Mesothelial cell of epicardium (in vitro differentiated cells): ENCODE measurements around the gene KRTAP4-9. TPM values are rescaled to one million over a fixed set of nuclear protein-coding genes. Genes with fewer than 3 reads are reported as not detected.
"Not testable (repeated sequence)": the region's sequence is repeated elsewhere in the genome, so short reads cannot be mapped to it uniquely, and the experiment has no call there.

Source experiments
- DNase-seq, 2 experiments: peaks; one replicate each; pipeline ENCODE4 v3.0.0; 2021; ENCODE audit warnings: low spot score in 2 of 2; ENCODE audit not compliant: unreplicated experiment in 2 of 2
- H3K27ac Mint-ChIP-seq: 2 replicates; pipeline ENCODE4 v1.8.0; 2021; ENCODE audit warnings: mixed read lengths
- H3K27me3 Mint-ChIP-seq: 2 replicates; pipeline ENCODE4 v1.8.0; 2021; ENCODE audit warnings: low read depth, mixed read lengths
- H3K36me3 Mint-ChIP-seq: 2 replicates; pipeline ENCODE4 v1.8.0; 2021; ENCODE audit warnings: mixed read lengths
- H3K4me1 Mint-ChIP-seq: 2 replicates; pipeline ENCODE4 v1.8.0; 2021; ENCODE audit warnings: mixed read lengths
- H3K4me3 Mint-ChIP-seq: 2 replicates; pipeline ENCODE4 v1.8.0; 2021; ENCODE audit warnings: mild to moderate bottlenecking, moderate library complexity, mixed read lengths
- H3K9me3 Mint-ChIP-seq: 2 replicates; pipeline ENCODE4 v1.8.0; 2021; ENCODE audit warnings: mixed read lengths
- total RNA-seq: library from RNA; stranded (reverse); gene quantifications from 3 replicates; pipeline ENCODE4 v1.2.1, GENCODE V29; 2021
- TF ChIP-seq, protein P1 (sequence below): fragments of 200-600 bp; sonication (generic); IDR thresholded peaks from one replicate; pipeline ENCODE4 v1.5.0; 2021; ENCODE audit warnings: antibody characterized with exemption; ENCODE audit not compliant: unreplicated experiment

The KRTAP4-9 gene
- total RNA-seq, 1 donor from 2014 or later: not detected

DNA sequence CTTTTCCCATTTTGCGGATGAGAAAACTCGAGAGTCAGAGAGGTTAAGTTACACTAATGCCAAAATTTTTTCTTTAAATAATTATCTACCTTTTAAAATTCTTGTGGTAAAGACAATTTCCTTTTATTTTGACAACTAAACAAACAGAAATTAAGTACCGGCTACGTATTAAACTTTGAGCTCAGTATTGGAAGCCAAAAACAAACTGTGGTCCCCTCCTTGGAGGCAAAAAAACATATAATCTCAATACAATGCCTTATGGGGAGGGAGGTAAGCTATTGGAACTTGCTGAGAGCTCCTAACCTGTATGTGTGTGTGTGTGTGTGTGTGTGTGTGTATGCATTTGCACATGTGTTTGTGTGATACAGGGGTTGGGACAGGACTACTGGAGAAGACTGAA lies 41.7 kb upstream of the KRTAP4-9 start:
- Mint-ChIP-seq H3K9me3 (no peaks in the 10 kb centered on the region), H3K4me1 (peaks cover 28% of the 10 kb centered on the region), H3K27me3 (no peaks in the 10 kb centered on the region), H3K4me3 (no peak overlapping the region), H3K27ac (no peak overlapping the region), H3K36me3 (no peaks in the 10 kb centered on the region)
- TF ChIP-seq, protein P1, sequence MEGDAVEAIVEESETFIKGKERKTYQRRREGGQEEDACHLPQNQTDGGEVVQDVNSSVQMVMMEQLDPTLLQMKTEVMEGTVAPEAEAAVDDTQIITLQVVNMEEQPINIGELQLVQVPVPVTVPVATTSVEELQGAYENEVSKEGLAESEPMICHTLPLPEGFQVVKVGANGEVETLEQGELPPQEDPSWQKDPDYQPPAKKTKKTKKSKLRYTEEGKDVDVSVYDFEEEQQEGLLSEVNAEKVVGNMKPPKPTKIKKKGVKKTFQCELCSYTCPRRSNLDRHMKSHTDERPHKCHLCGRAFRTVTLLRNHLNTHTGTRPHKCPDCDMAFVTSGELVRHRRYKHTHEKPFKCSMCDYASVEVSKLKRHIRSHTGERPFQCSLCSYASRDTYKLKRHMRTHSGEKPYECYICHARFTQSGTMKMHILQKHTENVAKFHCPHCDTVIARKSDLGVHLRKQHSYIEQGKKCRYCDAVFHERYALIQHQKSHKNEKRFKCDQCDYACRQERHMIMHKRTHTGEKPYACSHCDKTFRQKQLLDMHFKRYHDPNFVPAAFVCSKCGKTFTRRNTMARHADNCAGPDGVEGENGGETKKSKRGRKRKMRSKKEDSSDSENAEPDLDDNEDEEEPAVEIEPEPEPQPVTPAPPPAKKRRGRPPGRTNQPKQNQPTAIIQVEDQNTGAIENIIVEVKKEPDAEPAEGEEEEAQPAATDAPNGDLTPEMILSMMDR: no peak
- DNase-seq: no peak

DNA sequence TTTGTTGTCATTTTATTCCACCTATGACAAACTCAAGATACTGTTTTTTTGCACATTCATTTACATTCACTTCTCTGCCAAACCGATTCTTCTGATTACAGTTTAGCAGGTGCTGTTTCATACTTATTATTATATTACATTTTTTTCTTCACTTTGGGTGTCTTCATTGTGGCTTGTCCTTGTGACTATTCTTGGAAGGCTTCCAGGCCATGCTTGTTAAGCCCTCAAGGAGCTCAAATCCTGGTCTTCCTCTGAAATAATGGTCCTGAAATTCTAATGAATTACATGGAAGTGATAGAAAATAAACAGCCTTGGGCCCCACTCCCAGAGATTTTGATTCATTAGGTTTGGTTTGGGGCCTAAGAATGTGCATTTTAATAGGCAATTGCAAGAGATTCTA lies 40.9 kb upstream of the KRTAP4-9 start:
- no peak overlapping the region for H3K27ac Mint-ChIP-seq
- peaks cover 23% of the 10 kb centered on the region for H3K4me1 Mint-ChIP-seq
- H3K27me3 Mint-ChIP-seq: no peaks in the 10 kb centered on the region
- H3K36me3 Mint-ChIP-seq: no peaks in the 10 kb centered on the region
- TF ChIP-seq, protein P1: no peak
- H3K4me3 Mint-ChIP-seq: no peak overlapping the region
- DNase-seq: no peak
- H3K9me3 Mint-ChIP-seq: no peaks in the 10 kb centered on the region

DNA sequence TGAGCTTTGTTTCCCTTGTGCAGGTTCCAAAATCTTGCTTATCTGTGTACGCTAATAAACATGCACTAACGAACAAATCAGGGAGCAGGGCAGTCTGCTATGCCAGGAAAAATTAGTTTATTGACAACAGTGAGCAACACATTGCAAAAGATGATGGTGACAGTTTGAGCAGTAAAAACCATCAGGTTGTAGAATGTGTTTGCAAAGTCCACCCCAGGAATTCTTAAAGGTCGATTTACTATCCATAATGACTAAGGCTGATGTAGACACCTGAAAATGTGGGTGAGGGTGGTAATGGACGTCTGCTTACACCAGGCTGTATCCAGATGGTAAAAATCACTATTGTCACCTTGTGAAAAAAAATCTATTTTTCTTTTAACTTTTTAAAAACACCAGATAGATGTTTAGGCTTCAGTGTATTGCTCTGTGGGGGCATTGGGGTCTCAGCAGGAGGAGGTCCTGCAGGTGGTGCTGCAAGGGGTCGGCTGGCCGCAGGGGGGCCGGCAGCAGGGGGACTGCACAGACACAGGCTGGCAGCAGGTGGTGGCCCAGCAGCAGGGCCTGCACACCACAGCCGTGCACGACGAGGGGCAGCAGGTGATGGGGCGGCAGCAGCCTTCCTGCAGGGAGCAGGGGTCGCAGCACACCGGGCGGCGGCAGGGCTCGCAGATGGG lies 40.0 kb upstream of the KRTAP4-9 start:
- not testable (repeated sequence) for H3K4me3 Mint-ChIP-seq, H3K27ac Mint-ChIP-seq, H3K36me3 Mint-ChIP-seq, H3K9me3 Mint-ChIP-seq, H3K27me3 Mint-ChIP-seq, DNase-seq
- peaks cover 18% of the 10 kb centered on the region for H3K4me1 Mint-ChIP-seq

DNA sequence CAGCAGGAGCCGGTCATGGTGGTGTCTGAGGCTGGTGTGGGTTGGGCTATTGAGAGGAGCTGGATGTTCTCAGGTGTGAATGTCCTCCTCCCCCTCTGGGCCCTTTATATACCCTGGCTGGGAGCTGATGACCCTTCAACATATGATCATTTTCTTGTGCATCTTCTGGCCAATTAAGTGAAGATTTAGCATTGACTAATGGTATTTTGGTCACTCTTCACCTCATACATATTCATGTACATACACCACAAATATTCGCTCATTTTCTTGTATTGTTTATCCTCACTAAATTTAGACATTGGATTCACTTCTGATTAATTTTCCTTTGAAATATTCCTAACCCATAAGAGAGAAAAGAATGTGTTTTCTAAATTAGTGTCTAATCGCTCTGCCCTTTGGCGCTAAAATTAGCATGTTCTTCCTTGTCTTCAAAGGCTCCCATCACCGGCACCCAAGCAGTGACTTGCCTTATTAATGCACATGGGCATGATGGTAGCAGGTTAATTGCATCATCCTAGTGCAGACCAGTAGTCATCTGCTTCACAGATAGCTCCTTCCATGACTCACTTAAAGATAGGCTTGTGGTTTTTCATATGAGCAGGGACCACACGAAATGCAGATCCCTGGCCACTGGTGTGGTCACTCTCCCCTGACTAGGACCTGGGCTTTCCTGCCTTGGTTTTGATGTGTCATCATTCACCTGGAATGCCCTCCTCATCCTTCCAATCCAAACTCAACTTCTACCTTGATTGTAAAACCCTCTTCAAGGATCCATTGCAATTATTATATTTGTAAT lies 39.2 kb upstream of the KRTAP4-9 start, which contains the start of gene KRTAP2-4:
Gene KRTAP2-4, minus strand, starts transcription at position 51 of the 796 bp plus-strand sequence. Its CDS starts 34 bp downstream, at position 17.
- Mint-ChIP-seq H3K9me3 (no peaks in the 10 kb centered on the region), H3K36me3 (no peaks in the 10 kb centered on the region), H3K4me3 (no peak within 1 kb of the TSS), H3K27ac (no peak within 1 kb of the TSS), H3K27me3 (no peaks in the 10 kb centered on the region), H3K4me1 (peaks cover 10% of the 10 kb centered on the region)
- no peak for DNase-seq
- TF ChIP-seq, protein P1: no peak

DNA sequence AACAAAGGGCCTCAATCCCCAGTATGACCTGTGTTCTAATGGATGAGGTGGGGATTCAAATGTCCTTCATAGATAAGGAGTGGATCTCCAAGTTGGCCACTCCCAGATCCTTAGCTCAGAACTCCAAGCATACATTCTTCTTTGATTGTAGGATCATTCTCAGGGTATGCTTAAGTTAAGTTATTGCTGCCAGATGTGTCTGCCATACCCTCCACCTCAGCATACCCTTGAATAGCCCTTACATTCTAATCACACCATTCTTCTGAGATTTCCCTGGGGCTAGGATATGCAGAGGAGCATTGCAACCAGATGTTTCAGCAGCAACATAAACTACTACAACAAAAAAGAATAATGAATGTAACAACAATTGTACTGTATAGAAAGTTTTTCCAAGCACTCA lies 37.9 kb upstream of the KRTAP4-9 start:
- TF ChIP-seq, protein P1: no peak
- Mint-ChIP-seq H3K36me3 (no peaks in the 10 kb centered on the region), H3K4me3 (no peak overlapping the region), H3K9me3 (no peaks in the 10 kb centered on the region), H3K4me1 (no peaks in the 10 kb centered on the region), H3K27ac (no peak overlapping the region), H3K27me3 (no peaks in the 10 kb centered on the region)
- DNase-seq: no peak

DNA sequence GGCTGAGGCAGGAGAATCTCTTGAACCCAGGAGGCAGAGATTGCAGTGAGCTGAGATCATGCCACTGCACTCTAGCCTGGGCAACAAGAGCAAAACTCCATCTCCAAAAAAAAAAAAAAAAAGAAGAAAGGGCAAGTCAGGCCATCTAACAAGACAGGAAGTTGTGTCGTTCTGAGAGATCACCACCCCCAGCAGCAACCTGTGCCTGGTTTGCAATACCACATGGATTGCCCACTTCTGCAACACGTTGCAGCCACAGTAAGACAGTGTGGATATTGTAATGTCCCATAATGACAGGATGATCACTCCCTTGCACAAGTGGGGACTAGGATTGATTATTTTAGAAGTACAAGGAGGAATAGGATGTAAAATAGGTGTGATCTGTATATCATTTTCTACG lies 36.2 kb upstream of the KRTAP4-9 start:
- H3K9me3 Mint-ChIP-seq: no peaks in the 10 kb centered on the region
- H3K27me3 Mint-ChIP-seq: no peaks in the 10 kb centered on the region
- no peaks in the 10 kb centered on the region for H3K36me3 Mint-ChIP-seq
- H3K4me1 Mint-ChIP-seq: no peaks in the 10 kb centered on the region
- no peak overlapping the region for H3K4me3 Mint-ChIP-seq
- TF ChIP-seq, protein P1: no peak
- DNase-seq: no peak
- no peak overlapping the region for H3K27ac Mint-ChIP-seq
